B cell (primary cell): Measurements from ENCODE around the gene SLC1A2.

Experiments used
- CTCF ChIP-seq: fragments of 200-600 bp; IDR thresholded peaks from one replicate; pipeline ENCODE4 v1.8.0; 2022; ENCODE audit warnings: antibody characterized with exemption, mild to moderate bottlenecking
- EZH2 ChIP-seq: IDR thresholded peaks from 2 replicates; pipeline ENCODE4 v1.6.1; 2012; ENCODE audit warnings: borderline replicate concordance, low read depth, mild to moderate bottlenecking, moderate library complexity, low read length; ENCODE audit not compliant: insufficient read depth, poor library complexity, severe bottlenecking

- TF ChIP-seq CTCF: no peak
- no peak for TF ChIP-seq EZH2
Observed at GRCh38 chr11:35338921-35339320, 80.4 kb downstream of the SLC1A2 start.
